DMS 273 (cell line): ENCODE results near the gene VPS13C.

Experiments used
- DNase-seq: peaks from one replicate; lab custom pipeline; 2025; ENCODE audit not compliant: unreplicated experiment; lab: John Stamatoyannopoulos, UW

Gene VPS13C

DNA sequence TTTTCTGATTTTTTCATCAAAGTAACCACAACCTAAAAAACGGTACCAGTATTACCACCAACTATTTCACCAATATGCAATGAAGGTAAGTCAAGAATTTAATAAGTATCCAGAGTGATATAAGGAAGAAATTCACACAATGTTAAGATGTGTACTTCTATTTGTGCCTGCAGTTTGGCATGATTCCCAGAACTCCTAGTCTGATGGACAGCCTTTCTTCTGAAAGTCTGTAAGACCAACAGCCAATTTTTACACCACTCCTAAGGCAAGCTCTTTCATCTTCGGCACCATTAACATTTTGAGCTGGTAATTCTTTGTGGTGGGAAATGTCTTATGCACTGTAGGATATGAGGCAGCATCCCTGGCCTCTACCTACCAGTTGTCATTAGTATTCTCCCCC lies 108.3 kb downstream of the VPS13C start:
- DNase-seq: peak; percentile 18

DNA sequence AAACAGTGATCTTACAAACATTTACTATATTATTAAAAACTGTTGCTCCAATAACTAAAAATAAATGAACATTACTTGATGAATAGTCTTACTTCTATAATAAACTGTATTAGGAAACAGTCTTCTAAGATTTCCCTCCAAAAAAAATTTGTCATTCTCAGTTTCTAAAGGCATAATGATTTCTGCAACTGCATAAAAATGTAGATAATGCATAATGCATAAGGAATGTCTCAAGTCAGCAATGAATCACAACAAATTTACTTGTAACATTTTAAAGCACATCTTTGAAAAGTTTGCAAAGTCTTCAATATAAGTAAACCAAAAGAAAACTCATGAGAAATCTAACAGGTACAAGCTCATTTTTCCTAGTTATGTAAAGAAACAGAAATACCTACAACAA lies 113.5 kb downstream of the VPS13C start:
- DNase-seq: no peak

DNA sequence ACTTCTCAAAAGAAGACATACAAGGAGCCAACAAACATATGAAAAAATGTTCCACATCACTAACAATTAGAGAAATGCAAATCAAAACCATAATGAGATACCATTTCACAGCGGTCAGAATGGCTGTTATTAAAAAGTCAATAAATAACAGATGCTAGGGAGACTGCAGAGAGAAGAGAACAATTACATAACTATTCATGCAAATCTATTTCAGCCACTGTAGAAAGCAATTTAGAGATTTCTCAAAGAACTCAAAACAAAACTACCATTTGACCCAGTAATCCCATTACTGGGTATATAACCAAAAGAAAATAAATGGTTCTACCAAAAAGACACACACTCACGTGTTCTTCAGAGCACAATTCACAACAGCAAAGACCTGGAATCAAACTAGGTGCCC lies 116.3 kb downstream of the VPS13C start:
- no peak for DNase-seq

- DNase-seq: no peak
These were observed 122.0 kb downstream of the VPS13C start for GRCh38 chr15:61938249-61938648.

GRCh38 chr15:61936528-61937195 lies 123.6 kb downstream of the VPS13C start:
- DNase-seq: no peak

DNA sequence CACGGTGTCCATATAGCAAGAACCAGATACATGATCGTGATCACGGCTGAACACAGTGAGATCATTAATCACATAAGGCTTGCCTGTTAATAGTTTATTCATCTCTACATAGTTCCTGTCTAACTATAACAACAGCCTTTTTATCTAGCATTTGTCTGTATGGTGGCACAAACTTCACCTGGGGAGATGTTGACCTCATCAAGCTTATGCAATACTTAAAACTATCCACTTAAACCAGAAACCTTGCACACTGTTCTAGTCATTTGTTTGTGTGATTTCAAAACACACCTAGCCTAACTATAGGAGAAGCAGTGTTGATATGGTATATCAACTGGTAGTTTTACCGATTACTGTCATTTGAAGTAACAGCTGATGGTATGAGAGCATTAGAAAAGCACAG lies 124.8 kb downstream of the VPS13C start:
- no peak for DNase-seq

GRCh38 chr15:61929452-61929851 lies 130.8 kb downstream of the VPS13C start:
- DNase-seq: no peak

- no peak for DNase-seq
These were observed 137.1 kb downstream of the VPS13C start for GRCh38 chr15:61923173-61923572.

GRCh38 chr15:61921093-61921492 lies 139.2 kb downstream of the VPS13C start:
- DNase-seq: no peak

DNA sequence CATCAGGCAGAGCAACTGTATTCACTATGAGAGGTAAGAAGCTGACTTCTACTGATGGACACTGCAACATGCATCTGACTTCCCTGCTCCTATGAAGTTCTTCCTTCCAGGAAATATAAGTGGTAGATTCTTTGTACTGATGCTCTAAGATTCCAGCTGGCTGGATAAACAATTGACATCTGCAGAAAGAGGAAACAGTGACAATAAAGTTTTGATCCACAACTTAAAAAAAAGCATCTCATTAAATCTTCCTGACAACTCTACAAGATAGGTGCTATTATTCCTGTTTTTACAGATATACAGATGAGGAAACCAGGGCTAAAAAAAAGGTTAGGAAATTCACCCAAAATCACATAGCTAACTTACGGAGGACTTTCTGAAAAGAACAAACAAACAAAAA lies 142.8 kb downstream of the VPS13C start:
- DNase-seq: no peak

DNA sequence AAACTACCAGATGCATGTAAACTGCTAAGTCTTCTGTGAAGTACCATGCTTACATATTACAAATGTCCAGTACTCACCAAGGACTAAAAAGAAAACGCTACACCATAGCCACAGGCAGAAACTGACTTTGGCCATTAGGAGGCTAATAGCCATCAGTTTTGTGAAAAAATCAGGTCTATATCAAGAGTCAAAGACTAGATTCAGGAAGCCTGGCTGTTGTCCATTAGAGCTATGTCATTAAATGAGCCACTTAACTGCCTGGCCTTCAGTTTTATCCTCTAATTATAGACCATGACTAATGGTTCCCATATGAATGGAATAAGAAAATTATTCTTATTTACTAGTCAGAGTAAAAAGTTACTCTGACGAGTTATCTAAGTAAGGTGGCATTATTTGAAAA lies 144.1 kb downstream of the VPS13C start:
- DNase-seq: no peak

- DNase-seq: no peak
These were observed 144.6 kb downstream of the VPS13C start for GRCh38 chr15:61915640-61916039.

DNA sequence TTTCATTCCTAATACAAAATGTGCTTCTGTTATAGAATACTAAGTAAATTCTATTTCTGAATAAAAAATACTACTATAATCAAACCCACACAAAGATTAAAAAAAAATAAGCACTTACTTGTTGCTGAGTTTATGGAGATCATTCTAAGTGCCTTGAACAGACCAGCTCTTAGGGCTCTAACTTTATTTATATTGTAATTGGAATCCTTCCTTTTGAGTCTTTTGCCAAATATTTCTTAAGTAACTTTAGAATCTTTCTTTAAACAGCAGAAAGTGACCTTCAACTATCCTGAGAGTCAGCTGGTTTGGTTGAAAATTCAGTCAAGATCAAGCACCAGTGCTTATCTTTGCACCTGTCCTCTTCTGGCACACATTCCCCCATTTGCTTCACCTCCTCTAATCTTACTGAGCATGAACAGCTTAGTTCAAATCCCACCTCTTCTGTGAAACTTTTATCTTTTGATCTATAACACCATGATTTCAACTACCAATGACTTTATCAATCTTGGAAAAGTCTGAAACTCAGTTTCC lies 149.3 kb downstream of the VPS13C start:
- DNase-seq: no peak

- no peak for DNase-seq
These were observed 152.0 kb downstream of the VPS13C start for GRCh38 chr15:61908241-61908640.

GRCh38 chr15:61907753-61908086 lies 152.5 kb downstream of the VPS13C start:
- DNase-seq: no peak

- no peak for DNase-seq
These were observed 153.1 kb downstream of the VPS13C start for GRCh38 chr15:61906961-61907752.

- DNase-seq: no peak
These were observed 167.1 kb downstream of the VPS13C start for GRCh38 chr15:61893146-61893545.

- DNase-seq: no peak
These were observed 168.1 kb downstream of the VPS13C start for GRCh38 chr15:61892140-61892539.

- no peak for DNase-seq
These were observed 170.1 kb downstream of the VPS13C start for GRCh38 chr15:61890106-61890505.

DNA sequence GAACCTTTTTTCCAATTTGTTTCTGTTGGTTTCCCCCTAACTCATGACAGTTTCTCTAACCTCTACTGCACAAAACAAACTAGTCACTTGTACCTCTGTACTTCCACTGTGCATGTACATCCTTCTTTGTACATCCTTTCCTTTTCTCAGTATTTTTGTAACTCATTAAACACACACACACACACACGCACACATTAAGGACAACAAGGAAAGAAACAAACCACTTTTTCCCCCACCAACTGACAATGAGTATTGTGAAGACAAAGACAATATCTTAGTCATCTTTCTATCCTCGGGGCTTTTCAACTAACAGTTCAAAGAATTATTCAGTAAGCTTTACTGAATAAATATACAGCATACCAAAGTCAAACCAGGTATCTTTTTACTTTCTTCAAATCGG lies 170.5 kb downstream of the VPS13C start:
- no peak for DNase-seq

DNA sequence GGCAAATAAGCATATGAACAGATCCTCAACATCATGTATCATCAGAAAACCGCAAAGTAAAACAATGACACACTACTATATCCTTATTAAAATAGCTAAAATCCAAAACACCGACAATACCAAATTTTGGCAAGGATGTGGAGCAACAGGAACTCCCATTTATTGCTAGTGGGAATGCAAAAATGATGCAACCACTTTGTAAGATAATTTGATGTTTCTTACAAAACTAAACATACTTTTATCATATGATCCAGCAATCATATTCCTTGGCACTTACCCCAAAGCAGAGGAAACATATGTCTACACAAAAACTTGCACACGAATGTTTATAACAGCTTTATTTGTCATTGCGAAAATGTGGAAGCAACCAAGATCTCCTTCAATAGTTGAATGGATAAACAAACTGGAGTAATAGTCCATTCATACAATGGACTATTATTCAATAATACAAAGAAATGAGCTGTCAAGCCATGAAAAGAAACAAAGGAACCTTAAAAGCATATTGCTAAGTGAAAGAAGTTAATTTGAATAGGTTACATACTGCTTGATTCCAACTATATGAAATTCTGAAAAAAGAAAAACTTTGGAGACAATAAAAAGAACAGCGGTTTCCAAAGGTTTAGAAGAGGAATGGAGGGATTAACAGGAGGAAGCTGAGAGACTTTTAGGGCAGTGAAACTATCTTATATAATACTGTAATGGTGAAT lies 172.0 kb downstream of the VPS13C start:
- no peak for DNase-seq

GRCh38 chr15:61880084-61880483 lies 180.2 kb downstream of the VPS13C start:
- no peak for DNase-seq
